ENCODE data around the gene SRSF2. TPM values are rescaled to one million over a fixed set of nuclear protein-coding genes. Genes with fewer than 3 reads are reported as not detected.

Gene SRSF2
- total and polyA plus RNA-seq, 9 of the 15 experiments (the other 6 are each of a cell fraction or from before 2014, with no cell fraction given): 161 to 583 (median 393) TPM

DNA sequence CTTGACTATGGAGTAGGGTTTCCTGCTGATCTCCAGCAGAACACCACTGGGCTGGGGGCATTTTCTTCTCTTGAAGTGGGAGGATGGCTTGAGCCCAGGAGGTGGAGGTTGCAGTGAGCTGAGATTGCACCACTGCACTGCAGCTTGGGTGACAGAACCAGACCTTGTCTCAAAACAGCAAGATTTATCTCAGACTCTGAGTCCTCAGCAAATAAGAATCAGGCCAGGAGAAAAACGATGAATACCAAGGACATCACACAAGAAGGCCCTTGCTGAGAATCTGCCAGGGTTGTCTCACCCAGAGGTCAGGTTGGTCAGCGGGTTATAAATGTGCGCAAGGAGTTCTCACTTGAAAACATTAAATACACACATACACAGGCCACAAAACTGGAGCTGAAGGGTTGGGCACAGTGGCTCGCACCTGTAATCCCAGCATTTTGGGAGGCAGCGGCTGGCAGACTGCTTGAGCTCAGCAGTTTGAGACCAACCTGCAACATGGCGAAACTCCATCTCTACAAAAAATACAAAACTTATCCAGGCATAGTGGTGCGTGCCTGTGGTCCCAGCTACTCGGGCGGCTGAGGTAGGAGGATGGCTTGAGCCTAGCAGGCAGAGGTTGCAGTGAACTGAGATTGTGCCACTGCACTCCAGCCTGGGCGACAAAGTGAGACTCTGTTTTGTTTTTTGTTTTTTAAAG lies 34.0 kb downstream of the SRSF2 start:
- no peaks in the 10 kb centered on the region for H3K79me2 ChIP-seq (ENCODE audit: control insufficient read depth, insufficient read depth, low read length)
- 72% methylated on average over 10 of the region's 10 CpGs for WGBS (ENCODE audit: insufficient coverage, low coverage, missing lambda C conversion rate)
- no peak for TF ChIP-seq RBM25 (IDR thresholded peaks at IDR 0.05; ENCODE audit: low read depth, low read length, severe bottlenecking)
- TF ChIP-seq TCF7 (IDR thresholded peaks at IDR 0.05; ENCODE audit: borderline replicate concordance): no peak
- no peak for TF ChIP-seq MEIS2 (IDR thresholded peaks at IDR 0.05; ENCODE audit: partially characterized antibody)
- TF ChIP-seq NEUROD1 (IDR thresholded peaks at IDR 0.05; ENCODE audit: borderline replicate concordance, low read depth, low read length, partially characterized antibody): no peak
- FAIRE-seq (no peak), DNase-seq (ENCODE audit: extremely low read depth in 1 of 4, low spot score in 3 of 4) (no peak), ATAC-seq (no peak)
- no peaks in the 10 kb centered on the region for H3K27me3 ChIP-seq (ENCODE audit: control insufficient read depth in 2 of 2, insufficient read depth in 2 of 2, low read length in 2 of 2)
- in situ Hi-C loops (cut with MboI): no loop called here
- peaks cover 5% of the 10 kb centered on the region; the same call in 1 of the 2 replicates for H4K20me1 ChIP-seq (replicated peaks; ENCODE audit: control insufficient read depth, insufficient read depth, low read length)
- H3K9me3 ChIP-seq (replicated peaks; ENCODE audit: control insufficient read depth, insufficient read depth, low read depth, low read length): no peaks in the 10 kb centered on the region
- H3K9me1 ChIP-seq (ENCODE audit: control insufficient read depth, insufficient read depth, low read length): no peaks in the 10 kb centered on the region
- no peak overlapping the region for H2AFZ ChIP-seq (ENCODE audit: low read depth, low read length)
- ChIA-PET CTCF (ENCODE audit: low intra/inter-chr PET ratio) (no interaction called here), POLR2A (interaction anchor here (0.6 to 1.4 kb wide), 5 partner anchors 12 to 434 kb away, joined by 3 to 5 read pairs (median 3); partner anchors contain the start of genes JMJD6 and METTL23)
- H3K4me3 ChIP-seq: no peak overlapping the region
- no peak overlapping the region for H3K9ac ChIP-seq (ENCODE audit: insufficient read depth in 1 of 2, low read depth in 2 of 2, low read length in 2 of 2)
- H3K36me3 ChIP-seq (ENCODE audit: control insufficient read depth, insufficient read depth, low read length): no peaks in the 10 kb centered on the region
- intact Hi-C loops (cut with micrococcal nuclease): no loop called here
- no TSS peak for BruUV-seq (replicated peaks)
- H3K27ac ChIP-seq (ENCODE audit: extremely low read depth, low read depth, low read length): no peak overlapping the region
- H3K4me1 ChIP-seq (replicated peaks in 1 of 2; ENCODE audit: control insufficient read depth in 2 of 2, insufficient read depth in 2 of 2, low read length in 2 of 2): peaks cover 0 to 27% of the 10 kb centered on the region in 2 experiments; a peak in 3 of 5 replicates
- H3K4me2 ChIP-seq (ENCODE audit: insufficient read depth, low read length): no peak overlapping the region

DNA sequence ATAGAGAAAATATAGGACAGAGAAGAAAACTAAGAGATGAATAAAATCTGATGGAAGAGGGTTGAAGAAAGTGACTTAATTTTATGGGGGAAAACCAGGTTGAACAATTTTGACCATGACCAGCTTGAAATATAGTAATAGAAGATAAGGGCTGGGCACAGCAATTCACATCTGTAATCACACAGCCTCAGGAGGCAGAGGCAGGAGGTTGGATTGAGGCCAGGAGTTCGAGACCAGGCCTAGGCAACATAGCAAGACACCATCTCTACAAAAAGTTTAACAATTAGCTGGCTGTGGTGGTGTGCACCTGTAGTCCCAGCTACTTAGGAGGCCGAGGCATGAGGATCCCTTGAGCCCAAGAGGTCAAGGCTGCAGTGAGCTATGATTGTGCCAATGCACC lies 35.1 kb downstream of the SRSF2 start:
- Histone ChIP-seq H3K9ac (ENCODE audit: insufficient read depth in 1 of 2, low read depth in 2 of 2, low read length in 2 of 2) (no peak overlapping the region), H2AFZ (ENCODE audit: low read depth, low read length) (no peak overlapping the region), H3K79me2 (ENCODE audit: control insufficient read depth, insufficient read depth, low read length) (no peaks in the 10 kb centered on the region), H3K27me3 (ENCODE audit: control insufficient read depth in 2 of 2, insufficient read depth in 2 of 2, low read length in 2 of 2) (no peaks in the 10 kb centered on the region), H3K9me3 (replicated peaks; ENCODE audit: control insufficient read depth, insufficient read depth, low read depth, low read length) (no peaks in the 10 kb centered on the region), H4K20me1 (replicated peaks; ENCODE audit: control insufficient read depth, insufficient read depth, low read length) (no peaks in the 10 kb centered on the region), H3K4me2 (ENCODE audit: insufficient read depth, low read length) (no peak overlapping the region), H3K9me1 (ENCODE audit: control insufficient read depth, insufficient read depth, low read length) (no peaks in the 10 kb centered on the region), H3K27ac (ENCODE audit: extremely low read depth, low read depth, low read length) (no peak overlapping the region), H3K4me1 (replicated peaks in 1 of 2; ENCODE audit: control insufficient read depth in 2 of 2, insufficient read depth in 2 of 2, low read length in 2 of 2) (peaks cover 10 to 34% of the 10 kb centered on the region in 2 experiments), H3K36me3 (ENCODE audit: control insufficient read depth, insufficient read depth, low read length) (no peaks in the 10 kb centered on the region), H3K4me3 (no peak overlapping the region)
- ATAC-seq (no peak), DNase-seq (ENCODE audit: extremely low read depth in 1 of 4, low spot score in 3 of 4) (no peak), FAIRE-seq (no peak)
- BruUV-seq (replicated peaks): no TSS peak
- in situ Hi-C loops (cut with MboI): no loop called here
- TF ChIP-seq PML (IDR thresholded peaks at IDR 0.05; ENCODE audit: low read length) (no peak), SNRNP70 (optimal IDR thresholded peaks at IDR 0.05; ENCODE audit: low read depth, low read length) (no peak), SRSF9 (IDR thresholded peaks at IDR 0.05; ENCODE audit: borderline replicate concordance, low read depth, low read length) (no peak)
- POLR2A ChIA-PET: interaction anchor here (1.3 kb wide), 1 partner anchor 144 kb away, joined by 3 read pairs; no protein-coding TSS in a partner anchor
- CTCF ChIA-PET (ENCODE audit: low intra/inter-chr PET ratio): no interaction called here
- 10% methylated on average over 2 of the region's 2 CpGs for WGBS (ENCODE audit: insufficient coverage, low coverage, missing lambda C conversion rate)
- intact Hi-C loops (cut with micrococcal nuclease): no loop called here

Measured in K562 (cell line).